TTC549 (cell line): ENCODE results near the gene PRKD1.
"Not testable (repeated sequence)": the region's sequence is repeated elsewhere in the genome, so short reads cannot be mapped to it uniquely, and the experiment has no call there.

Experiments
- FAIRE-seq: peaks from 2 replicates; lab custom pipeline; 2012; peaks lifted over from hg19 to GRCh38; lab: Jason Lieb, UNC

PRKD1 gene

GRCh38 chr14:29738950-29739349 is 188.7 kb downstream of the PRKD1 start:
- no peak for FAIRE-seq

GRCh38 chr14:29738056-29738455 is 189.6 kb downstream of the PRKD1 start:
- FAIRE-seq, result no peak

- FAIRE-seq, result no peak
Measured at GRCh38 chr14:29735459-29735858, 192.2 kb downstream of the PRKD1 start.

- FAIRE-seq, result no peak
Measured at GRCh38 chr14:29734732-29735131, 192.9 kb downstream of the PRKD1 start.

- not testable (repeated sequence) for FAIRE-seq
Measured at GRCh38 chr14:29726560-29727331, 200.9 kb downstream of the PRKD1 start.

GRCh38 chr14:29724991-29725390 is 202.7 kb downstream of the PRKD1 start:
- FAIRE-seq, result no peak

GRCh38 chr14:29722831-29723230 is 204.8 kb downstream of the PRKD1 start:
- FAIRE-seq, result no peak

- FAIRE-seq, result no peak
Measured at GRCh38 chr14:29721586-29721985, 206.1 kb downstream of the PRKD1 start.

- FAIRE-seq, result no peak
Measured at GRCh38 chr14:29717901-29718300, 209.7 kb downstream of the PRKD1 start.

- FAIRE-seq, result no peak
Measured at GRCh38 chr14:29716150-29716549, 211.5 kb downstream of the PRKD1 start.

GRCh38 chr14:29712601-29713000 is 215.0 kb downstream of the PRKD1 start:
- no peak for FAIRE-seq

GRCh38 chr14:29710015-29710414 is 217.6 kb downstream of the PRKD1 start:
- FAIRE-seq, result peak; percentile 33

GRCh38 chr14:29709490-29709889 is 218.2 kb downstream of the PRKD1 start:
- no peak for FAIRE-seq

GRCh38 chr14:29706700-29707099 is 220.9 kb downstream of the PRKD1 start:
- no peak for FAIRE-seq

GRCh38 chr14:29705801-29706200 is 221.8 kb downstream of the PRKD1 start:
- no peak for FAIRE-seq

- not testable (repeated sequence) for FAIRE-seq
Measured at GRCh38 chr14:29689597-29689996, 238.1 kb downstream of the PRKD1 start.

- FAIRE-seq, result no peak
Measured at GRCh38 chr14:29687866-29688265, 239.8 kb downstream of the PRKD1 start.

GRCh38 chr14:29687071-29687765 is 240.4 kb downstream of the PRKD1 start:
- no peak for FAIRE-seq

GRCh38 chr14:29684926-29685325 is 242.7 kb downstream of the PRKD1 start:
- FAIRE-seq, result no peak

- no peak for FAIRE-seq
Measured at GRCh38 chr14:29682789-29683188, 244.9 kb downstream of the PRKD1 start.

- no peak for FAIRE-seq
Measured at GRCh38 chr14:29681316-29681715, 246.3 kb downstream of the PRKD1 start.

GRCh38 chr14:29674566-29675285 is 252.9 kb downstream of the PRKD1 start:
- no peak for FAIRE-seq

- FAIRE-seq, result no peak
Measured at GRCh38 chr14:29672831-29673230, 254.8 kb downstream of the PRKD1 start.
